Neural crest cell (in vitro differentiated cells): Measurements from ENCODE around the gene CLIC5. TPM values are rescaled to one million over a fixed set of nuclear protein-coding genes. Genes with fewer than 3 reads are reported as not detected.

Experiments
- DNase-seq: peaks from one replicate; pipeline ENCODE4 v3.0.0; 2021; ENCODE audit warnings: low read depth, mixed read lengths, low spot score
- H3K27ac Mint-ChIP-seq: one replicate; pipeline ENCODE4 v1.8.0; 2021; ENCODE audit warnings: mild to moderate bottlenecking, mixed read lengths; ENCODE audit not compliant: unreplicated experiment
- H3K27me3 Mint-ChIP-seq: 2 replicates; pipeline ENCODE4 v1.8.0; 2021; ENCODE audit warnings: low read depth, mild to moderate bottlenecking, mixed read lengths
- H3K36me3 Mint-ChIP-seq: 2 replicates; pipeline ENCODE4 v1.8.0; 2021; ENCODE audit warnings: low read depth, mild to moderate bottlenecking, mixed read lengths
- H3K4me1 Mint-ChIP-seq: 2 replicates; pipeline ENCODE4 v1.8.0; 2021; ENCODE audit warnings: mixed read lengths
- H3K4me3 Mint-ChIP-seq: one replicate; pipeline ENCODE4 v1.8.0; 2021; ENCODE audit warnings: mild to moderate bottlenecking, mixed read lengths
- H3K9me3 Mint-ChIP-seq: 2 replicates; pipeline ENCODE4 v1.8.0; 2021; ENCODE audit warnings: mixed read lengths
- CTCF ChIP-seq: fragments of 200-600 bp; sonication (generic); conservative IDR thresholded peaks from 2 replicates; pipeline ENCODE4 v1.5.0; 2021; ENCODE audit warnings: antibody characterized with exemption, mild to moderate bottlenecking
- total RNA-seq: library from RNA; stranded (reverse); gene quantifications from 2 replicates; pipeline ENCODE4 v1.2.1, GENCODE V29; 2021

CLIC5 gene
- total RNA-seq, 1 donor from 2014 or later: not detected

- no peak for DNase-seq
- Mint-ChIP-seq H3K4me1 (no peaks in the 10 kb centered on the region), H3K9me3 (no peaks in the 10 kb centered on the region), H3K27ac (no peak overlapping the region), H3K36me3 (no peaks in the 10 kb centered on the region), H3K4me3 (no peak overlapping the region), H3K27me3 (no peaks in the 10 kb centered on the region)
- no peak for TF ChIP-seq CTCF
These were observed 28.9 kb downstream of the CLIC5 start for GRCh38 chr6:45986746-45987274.

- Mint-ChIP-seq H3K4me1 (no peaks in the 10 kb centered on the region), H3K27ac (no peak overlapping the region), H3K36me3 (no peaks in the 10 kb centered on the region), H3K9me3 (no peaks in the 10 kb centered on the region), H3K27me3 (no peaks in the 10 kb centered on the region), H3K4me3 (no peak overlapping the region)
- no peak for DNase-seq
- no peak for TF ChIP-seq CTCF
These were observed 30.8 kb downstream of the CLIC5 start for GRCh38 chr6:45984788-45985425.

- Mint-ChIP-seq H3K27ac (no peak overlapping the region), H3K4me1 (peaks cover 4% of the 10 kb centered on the region), H3K9me3 (peaks cover 3% of the 10 kb centered on the region), H3K4me3 (no peak overlapping the region), H3K27me3 (no peaks in the 10 kb centered on the region), H3K36me3 (no peaks in the 10 kb centered on the region)
- no peak for TF ChIP-seq CTCF
- no peak for DNase-seq
These were observed 31.3 kb downstream of the CLIC5 start for GRCh38 chr6:45984347-45984746.

GRCh38 chr6:45983062-45983461 is 32.6 kb downstream of the CLIC5 start:
- no peaks in the 10 kb centered on the region for H3K27me3 Mint-ChIP-seq
- no peak for TF ChIP-seq CTCF
- no peak overlapping the region for H3K4me3 Mint-ChIP-seq
- no peaks in the 10 kb centered on the region for H3K36me3 Mint-ChIP-seq
- H3K4me1 Mint-ChIP-seq: peaks cover 9% of the 10 kb centered on the region
- no peak for DNase-seq
- no peak overlapping the region for H3K27ac Mint-ChIP-seq
- H3K9me3 Mint-ChIP-seq: peaks cover 7% of the 10 kb centered on the region

GRCh38 chr6:45982280-45983036 is 33.2 kb downstream of the CLIC5 start:
- H3K4me3 Mint-ChIP-seq: no peak overlapping the region
- H3K27ac Mint-ChIP-seq: no peak overlapping the region
- H3K4me1 Mint-ChIP-seq: peaks cover 9% of the 10 kb centered on the region
- H3K27me3 Mint-ChIP-seq: no peaks in the 10 kb centered on the region
- H3K36me3 Mint-ChIP-seq: no peaks in the 10 kb centered on the region
- peaks cover 7% of the 10 kb centered on the region for H3K9me3 Mint-ChIP-seq
- TF ChIP-seq CTCF: no peak
- no peak for DNase-seq
